IPS-NIHi7 (cell line): ENCODE data around the gene CAPN1.

Experiments
- DNase-seq: peaks from one replicate; pipeline ENCODE4 v3.0.0; 2012; ENCODE audit warnings: mixed read lengths; ENCODE audit errors: extremely low spot score

The CAPN1 gene

DNA sequence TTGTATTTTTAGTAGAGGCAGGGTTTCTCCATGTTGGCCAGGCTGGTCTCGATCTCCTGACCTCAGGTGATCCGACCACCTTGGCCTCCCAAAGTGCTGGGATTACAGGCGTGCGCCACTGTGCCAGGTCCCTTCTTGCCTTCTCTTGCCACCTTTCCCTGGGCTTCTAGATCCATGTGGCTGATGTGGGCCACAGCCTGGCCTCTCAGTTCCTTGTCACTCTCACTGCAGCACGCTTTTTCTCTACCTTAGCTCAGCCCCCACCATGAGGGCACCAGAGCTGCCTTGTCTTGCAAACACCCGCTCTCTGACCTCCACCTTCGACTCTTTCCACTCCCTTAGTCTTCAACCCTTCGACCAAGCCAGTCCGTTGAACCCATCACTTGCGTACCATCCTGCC lies 7.5 kb downstream of the CAPN1 start:
- no peak for DNase-seq

DNA sequence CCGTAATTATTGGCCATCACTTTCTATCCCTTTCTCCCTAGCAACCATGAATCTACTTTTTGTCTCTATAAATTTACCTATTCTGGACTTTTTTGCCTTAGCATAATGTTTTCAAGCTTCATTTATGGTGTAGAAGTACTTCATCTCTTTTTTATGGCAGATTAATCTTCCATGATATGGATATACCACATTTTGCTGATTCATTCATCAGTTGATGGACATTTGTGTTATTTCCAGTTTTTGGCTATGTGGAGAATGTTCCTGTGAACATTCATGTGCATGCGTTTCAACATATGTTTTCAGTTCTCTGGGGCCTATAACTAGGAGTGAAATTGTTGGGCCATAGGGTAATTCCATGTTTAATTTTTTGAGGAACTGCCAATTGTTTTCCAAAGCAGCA lies 12.8 kb downstream of the CAPN1 start:
- no peak for DNase-seq

DNA sequence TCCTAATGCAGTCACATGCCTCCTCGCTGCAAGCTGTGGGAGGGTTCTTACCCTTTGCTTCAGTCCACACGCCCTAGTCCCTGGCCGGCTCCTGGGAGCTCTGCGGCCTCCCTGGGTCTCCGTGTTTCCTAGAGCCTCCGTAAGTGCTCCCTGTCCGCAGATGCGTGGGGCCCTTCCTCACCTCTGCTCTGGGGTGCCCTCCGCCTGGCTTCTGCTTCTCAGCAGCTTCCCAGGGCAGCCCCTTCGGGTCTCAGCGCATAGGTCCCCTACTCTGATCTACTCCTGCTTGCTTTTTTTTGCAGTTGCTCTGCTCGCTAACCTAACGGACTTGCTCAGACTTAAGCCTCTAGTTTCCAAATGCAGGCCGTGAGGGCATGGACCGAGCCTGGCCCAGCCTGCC lies 22.4 kb downstream of the CAPN1 start:
- no peak for DNase-seq

DNA sequence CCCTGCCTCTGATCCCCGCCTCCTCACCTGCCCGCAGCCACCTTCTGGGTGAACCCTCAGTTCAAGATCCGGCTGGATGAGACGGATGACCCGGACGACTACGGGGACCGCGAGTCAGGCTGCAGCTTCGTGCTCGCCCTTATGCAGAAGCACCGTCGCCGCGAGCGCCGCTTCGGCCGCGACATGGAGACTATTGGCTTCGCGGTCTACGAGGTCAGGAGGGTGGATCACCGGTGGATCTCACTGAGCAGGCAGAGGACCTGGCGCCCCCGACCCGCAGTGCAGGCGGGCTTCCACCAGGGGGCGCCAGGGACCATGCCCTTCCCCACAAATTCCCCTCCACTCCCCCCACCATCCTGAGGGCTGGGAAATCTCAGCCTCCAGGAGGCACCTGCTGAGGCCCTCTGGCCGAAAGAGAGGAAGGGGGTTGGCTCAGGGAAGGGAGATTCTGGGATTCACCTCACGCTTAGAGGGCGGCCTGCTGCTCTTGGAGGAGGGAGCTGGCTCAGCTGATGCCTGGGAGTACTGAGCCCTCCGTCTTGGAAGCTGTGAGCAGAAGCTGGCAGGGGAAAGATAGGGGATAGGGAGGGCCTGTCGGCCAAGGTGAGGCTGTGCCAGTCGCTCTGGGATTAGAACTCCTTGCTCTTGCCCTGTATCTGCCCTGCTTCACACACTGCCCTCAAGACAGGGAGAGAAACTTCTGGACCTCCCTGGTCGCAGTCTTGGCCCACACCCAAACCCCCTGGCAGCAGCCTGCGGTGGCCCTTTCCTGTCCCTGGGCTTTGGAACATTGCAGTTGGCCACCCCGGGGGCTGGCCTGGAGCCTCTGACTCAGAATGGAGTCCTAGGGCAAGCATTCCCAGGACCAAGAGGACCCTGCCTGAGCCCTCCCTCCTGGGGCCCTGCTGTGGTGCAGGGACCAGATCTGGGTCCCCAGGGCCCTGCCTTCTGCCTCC lies 23.2 kb downstream of the CAPN1 start:
- DNase-seq: peak; percentile 96

DNA sequence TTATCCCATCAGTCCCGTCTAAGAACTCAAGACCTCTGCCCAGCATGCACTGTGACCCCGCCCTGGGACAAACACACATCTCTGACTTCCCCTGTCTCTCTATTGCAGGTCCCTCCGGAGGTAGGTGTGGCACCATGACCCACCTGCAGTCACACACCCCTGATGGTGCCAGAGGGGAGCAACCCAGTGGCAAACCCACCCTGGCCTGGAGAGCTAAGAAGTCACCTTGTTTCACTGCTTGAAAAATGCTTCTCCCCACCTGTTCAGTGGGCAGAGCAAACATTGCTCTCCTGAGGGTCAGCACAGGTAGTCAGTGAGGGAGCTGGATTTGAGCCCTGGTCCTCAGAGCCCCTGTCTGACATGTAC lies 23.9 kb downstream of the CAPN1 start:
- no peak for DNase-seq

DNA sequence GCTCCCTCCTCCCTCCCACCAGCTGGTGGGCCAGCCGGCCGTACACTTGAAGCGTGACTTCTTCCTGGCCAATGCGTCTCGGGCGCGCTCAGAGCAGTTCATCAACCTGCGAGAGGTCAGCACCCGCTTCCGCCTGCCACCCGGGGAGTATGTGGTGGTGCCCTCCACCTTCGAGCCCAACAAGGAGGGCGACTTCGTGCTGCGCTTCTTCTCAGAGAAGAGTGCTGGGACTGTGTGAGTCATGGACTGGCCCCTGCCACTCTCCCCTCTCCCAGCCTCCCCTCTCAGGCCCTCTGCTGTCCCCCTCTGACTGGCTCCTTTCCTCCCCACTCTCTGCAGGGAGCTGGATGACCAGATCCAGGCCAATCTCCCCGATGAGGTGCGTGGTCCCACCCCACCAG lies 24.7 kb downstream of the CAPN1 start:
- peak; percentile 3 for DNase-seq

DNA sequence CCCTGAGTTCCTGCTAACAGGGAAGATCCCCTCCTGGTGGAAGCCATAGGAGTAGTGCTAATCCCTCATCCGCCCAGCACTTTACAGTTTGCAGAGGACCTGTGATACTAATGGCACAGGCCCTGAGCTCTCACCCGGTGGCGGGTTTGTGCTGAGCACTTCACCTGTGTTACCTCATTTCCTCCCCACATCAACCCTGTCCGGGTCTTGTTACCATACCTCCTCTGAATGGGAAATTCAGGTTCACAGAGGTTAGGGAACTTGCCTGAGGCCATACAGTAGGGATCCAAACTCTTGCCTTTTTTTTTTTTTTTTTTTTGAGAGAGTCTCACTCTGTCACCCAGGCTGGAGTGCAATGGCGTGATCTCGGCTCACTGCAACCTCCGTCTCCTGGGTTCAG lies 25.2 kb downstream of the CAPN1 start:
- no peak for DNase-seq

DNA sequence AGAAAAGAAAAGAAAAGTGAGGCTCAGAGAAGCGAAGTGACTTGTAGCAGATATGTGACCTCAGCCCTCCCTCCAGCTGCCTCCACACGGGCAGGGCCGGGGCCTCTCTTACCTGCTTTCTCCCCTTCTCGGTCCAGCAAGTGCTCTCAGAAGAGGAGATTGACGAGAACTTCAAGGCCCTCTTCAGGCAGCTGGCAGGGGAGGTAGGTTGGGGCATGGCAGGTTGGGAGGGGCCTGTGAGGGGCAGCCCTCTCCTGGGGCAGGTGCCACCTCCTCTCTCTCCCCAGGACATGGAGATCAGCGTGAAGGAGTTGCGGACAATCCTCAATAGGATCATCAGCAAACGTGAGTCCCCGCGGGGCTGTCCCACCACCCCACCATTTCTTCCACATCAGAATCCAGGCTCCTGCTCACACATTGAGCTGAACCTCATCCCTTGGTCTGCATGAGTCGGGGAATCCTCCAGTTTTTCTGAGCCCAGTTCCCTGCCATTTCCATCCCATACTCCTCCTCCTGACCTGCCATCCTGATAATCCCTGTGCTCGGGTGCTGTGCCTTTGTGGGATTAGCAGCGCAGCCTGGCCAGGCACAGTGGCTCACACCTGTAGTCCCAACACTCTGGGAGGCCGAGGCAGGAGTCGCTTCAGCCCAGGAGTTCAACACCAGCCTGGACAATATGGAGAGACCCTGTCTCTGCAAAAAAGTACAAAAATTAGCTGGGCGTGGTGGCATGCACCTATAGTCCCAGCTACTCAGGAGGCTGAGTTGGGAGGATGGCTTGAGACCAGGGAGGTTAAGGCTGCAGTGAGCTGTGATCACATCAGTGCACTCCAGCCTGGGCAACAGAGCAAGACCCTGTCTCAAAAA lies 26.4 kb downstream of the CAPN1 start:
- no peak for DNase-seq

DNA sequence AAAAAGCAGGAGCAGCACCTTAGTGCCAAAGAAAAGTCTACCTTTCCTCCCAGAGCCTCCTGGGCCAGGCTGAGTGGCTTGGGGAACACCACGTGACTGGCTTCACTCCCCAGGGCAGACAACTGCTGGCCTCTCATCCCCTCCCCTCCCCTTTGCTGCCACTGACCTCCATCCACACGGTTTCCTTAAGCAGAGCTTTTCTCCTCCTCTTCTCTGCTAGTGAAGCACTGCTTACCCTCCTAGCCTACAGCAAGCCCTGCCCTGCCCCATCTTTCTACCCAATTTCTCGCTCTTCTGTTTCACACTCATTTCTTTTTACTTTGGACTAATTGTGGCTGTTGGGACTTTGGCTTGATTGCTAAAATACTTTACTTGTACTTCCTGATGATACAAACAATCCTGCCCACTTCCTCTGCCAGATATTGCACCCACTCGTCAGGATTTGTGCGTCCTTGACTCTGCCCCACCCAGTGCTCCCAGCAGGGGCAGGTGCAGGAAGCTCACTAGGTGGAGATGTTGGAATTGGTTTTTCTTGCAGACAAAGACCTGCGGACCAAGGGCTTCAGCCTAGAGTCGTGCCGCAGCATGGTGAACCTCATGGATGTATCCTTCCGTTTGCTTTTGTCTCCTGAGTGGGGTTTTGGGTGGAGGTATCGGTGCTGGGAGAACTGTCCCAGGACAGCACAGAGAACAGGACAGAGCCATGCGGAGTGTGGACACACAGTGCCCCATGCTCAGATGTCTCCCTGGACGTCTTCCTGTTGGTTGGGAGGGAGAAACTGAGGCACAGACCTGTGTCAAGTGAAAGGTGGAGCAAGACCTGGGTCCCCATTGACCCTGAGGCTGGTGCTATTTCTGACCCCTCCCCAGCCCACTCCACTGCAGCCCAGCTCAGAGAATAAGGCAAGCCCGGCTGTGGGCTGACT lies 27.3 kb downstream of the CAPN1 start:
- DNase-seq: no peak

DNA sequence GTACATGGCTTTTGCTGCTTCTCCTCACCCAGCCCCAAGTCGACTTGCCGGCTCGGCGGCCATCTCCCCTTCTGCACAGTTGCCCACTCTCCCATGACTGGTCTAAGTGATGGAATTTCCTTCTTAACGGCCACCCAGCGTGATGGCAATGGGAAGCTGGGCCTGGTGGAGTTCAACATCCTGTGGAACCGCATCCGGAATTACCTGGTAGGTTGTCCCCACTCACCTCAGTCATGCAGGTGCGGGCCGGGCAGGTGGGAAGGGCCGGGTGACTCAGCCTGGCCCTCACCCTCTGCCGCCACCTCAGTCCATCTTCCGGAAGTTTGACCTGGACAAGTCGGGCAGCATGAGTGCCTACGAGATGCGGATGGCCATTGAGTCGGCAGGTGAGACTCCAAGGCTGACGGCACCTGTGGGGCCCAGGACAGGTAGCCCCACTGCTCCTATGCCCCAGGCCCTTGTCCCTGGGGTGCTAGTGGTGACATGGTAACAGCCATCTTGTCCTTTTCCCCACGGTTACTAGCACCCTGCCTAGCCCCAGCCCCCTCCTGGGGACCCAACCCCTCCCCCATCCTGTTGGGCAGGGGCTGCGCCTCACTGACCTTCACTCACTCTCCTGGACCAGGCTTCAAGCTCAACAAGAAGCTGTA lies 28.1 kb downstream of the CAPN1 start:
- DNase-seq: no peak

DNA sequence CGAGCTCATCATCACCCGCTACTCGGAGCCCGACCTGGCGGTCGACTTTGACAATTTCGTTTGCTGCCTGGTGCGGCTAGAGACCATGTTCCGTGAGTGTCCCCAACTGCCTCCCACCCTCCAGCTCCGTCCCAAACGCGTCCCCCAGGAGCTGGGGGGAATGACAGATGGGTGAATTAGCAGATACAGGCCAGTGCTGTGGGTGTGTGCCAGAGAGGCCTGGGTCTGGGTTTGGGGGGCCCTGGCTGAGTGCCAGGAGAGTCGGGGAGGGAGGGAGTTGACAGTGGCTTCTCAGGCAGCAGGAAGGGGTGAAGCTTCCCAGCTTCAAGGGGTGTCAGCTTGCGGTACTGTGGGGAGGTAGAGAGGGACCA lies 28.6 kb downstream of the CAPN1 start:
- DNase-seq: no peak

DNA sequence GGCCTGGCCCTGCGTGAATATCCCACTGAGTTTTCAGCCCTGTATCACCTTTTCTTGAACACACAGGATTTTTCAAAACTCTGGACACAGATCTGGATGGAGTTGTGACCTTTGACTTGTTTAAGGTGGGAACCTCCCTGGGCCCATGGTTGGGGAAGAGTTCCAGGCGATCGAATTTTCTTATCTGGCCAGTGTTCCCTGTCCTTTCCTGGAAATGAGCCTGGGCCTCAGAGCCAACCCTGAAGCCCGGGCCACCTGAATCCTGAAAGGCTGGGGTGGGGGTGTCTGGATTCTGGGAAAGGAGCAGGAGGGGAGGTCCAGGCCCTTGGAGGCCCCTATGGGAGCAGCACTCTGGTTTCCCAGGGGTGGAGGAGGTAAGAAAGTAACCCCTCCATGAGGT lies 29.0 kb downstream of the CAPN1 start:
- DNase-seq: no peak

DNA sequence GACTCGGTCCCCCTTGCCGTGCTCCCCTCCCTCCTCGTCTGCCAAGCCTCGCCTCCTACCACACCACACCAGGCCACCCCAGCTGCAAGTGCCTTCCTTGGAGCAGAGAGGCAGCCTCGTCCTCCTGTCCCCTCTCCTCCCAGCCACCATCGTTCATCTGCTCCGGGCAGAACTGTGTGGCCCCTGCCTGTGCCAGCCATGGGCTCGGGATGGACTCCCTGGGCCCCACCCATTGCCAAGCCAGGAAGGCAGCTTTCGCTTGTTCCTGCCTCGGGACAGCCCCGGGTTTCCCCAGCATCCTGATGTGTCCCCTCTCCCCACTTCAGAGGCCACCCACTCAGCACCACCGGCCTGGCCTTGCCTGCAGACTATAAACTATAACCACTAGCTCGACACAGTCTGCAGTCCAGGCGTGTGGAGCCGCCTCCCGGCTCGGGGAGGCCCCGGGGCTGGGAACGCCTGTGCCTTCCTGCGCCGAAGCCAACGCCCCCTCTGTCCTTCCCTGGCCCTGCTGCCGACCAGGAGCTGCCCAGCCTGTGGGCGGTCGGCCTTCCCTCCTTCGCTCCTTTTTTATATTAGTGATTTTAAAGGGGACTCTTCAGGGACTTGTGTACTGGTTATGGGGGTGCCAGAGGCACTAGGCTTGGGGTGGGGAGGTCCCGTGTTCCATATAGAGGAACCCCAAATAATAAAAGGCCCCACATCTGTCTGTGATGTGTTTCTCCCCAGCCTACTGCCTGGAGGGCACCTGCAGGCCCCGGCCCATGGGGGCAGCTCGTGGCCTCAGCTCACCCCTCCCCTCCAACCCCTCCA lies 29.8 kb downstream of the CAPN1 start:
- DNase-seq: peak; percentile 20

DNA sequence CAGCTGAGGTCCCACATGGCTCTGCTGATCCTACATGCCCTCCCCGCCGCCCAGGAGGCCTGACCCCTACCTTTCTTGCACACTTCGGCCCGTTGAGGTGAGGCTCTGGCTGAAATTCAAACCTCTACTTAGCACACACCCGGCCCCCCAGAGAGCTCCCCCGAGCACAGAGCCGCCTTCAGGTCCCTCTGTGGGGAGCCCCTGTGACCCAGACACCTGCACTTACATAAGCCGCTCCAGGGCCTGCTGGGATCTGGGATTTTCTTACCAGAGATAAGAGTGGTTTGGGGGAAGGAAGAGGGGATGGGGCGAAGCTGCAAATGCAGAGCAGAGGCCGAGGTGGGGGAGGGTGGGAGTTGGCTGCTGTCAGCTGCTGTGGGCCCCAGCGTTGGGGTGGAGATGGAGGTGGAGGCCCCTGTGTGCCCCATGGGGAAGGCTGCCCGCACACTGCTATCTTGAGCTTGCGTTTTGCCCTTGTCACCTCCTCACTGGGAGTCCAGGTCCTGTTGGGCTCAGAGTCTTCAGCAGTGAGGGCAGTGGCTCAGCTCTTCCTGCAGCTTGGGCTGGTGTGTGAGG lies 30.6 kb downstream of the CAPN1 start:
- peak; percentile 12 for DNase-seq

DNA sequence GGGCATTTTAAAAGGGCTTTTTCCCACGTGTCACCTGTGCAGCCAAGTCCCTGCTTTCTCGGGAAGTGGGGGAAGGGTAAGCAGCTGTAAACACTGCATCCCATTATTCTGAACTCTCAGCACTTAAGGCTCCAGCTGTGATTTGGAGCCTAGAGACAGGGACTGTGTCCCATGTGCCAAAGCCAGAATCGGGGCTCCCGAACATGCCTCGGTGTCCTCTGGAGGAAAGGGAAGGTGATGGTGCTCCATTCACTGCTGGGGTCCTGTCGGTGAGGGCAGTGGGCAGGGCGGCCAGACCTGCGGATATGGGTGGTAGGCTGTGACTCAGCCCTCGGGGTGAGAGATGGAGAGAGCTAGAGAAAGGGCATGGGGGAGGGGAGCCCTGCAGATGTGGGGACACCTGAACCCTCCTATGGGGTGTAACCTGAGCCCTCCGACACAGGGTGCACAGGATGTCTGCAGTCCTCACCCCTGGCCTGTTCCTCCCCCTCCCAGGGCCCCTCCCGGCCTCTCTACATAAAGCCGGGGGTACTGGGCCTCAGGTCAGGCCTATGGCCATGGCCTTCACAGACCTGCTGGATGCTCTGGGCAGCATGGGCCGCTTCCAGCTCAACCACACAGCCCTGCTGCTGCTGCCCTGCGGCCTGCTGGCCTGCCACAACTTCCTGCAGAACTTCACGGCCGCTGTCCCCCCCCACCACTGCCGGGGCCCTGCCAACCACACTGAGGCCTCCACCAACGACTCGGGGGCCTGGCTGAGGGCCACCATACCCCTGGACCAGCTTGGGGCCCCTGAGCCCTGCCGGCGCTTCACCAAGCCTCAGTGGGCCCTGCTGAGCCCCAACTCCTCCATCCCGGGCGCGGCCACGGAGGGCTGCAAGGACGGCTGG lies 31.8 kb downstream of the CAPN1 start:
- peak; percentile 70 for DNase-seq

DNA sequence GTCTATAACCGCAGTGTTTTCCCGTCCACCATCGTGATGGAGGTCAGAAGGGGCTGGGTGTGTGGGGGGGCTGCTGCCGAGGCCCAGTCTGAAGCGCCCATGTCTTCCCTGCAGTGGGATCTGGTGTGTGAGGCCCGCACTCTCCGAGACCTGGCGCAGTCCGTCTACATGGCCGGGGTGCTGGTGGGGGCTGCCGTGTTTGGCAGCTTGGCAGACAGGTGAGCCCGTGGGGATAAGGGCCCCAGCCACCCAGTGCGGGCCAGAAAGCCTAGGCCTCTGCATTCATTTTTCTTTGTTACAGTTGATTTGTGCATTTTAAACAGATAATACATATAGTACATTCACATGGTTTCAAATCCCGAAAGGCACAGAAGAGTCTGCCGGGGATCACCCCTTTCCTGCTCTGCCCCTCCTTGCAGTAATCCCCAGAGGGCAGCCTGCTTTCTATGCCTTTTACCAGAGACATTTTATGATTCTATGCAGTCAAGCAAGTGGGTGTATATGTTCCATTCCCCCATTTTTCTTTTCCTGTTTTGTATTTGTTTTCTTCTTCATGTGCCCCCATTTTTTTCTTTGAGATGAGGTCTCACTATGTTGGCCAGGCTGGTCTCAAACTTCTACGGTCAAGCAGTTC lies 32.6 kb downstream of the CAPN1 start:
- no peak for DNase-seq

DNA sequence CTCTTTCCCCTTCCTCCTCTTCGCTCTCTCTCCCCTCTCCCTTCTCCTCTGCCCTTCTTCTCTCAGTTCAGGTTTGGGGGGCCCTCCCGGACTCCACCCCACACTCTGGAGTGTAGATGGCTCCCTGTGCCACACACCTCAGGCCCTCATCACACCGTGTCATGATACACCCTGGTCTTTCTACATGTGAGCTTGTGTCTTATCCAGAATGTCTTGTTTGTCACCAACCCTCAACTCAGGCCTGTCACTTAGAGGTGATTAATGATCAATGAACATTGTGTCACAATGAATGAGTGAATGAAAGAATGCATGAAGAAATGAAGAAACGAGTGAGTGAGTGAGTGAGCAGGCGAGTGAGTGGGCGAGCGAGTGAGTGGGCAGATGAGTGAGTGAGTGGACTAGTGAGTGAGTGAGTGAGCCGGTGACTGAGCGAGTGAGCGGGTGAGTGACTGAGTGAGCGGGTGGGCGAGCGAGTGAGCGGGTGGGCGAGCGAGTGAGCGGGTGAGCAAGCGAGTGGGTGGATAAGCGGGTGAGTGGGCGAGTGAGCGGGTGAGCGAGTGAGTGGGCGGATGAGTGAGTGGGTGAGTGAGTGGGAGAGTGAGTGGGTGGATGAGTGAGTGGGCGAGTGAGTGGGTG lies 33.8 kb downstream of the CAPN1 start:
- DNase-seq: no peak

DNA sequence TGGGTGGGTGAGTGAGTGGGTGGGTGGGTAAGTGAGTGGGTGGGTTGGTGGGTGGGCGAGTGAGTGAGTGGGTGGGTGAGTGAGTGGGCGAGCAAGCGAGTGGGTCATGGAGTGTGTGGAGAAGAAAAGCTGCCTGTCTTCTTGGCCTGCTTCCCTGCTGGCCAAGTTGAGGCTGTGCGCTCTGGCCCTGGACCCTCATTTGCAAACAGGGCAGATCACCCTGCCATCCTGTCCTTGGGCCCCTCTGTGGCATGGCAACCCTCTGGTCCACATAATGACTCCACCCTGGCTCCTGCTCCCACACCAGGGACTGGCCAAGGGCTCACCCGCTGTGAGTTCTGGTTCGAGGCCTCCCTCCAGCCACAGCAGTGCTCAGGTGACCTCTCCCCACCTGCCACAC lies 35.1 kb downstream of the CAPN1 start:
- DNase-seq: peak; percentile 13
